Astrocyte of the spinal cord (primary cell): ENCODE measurements around the gene ZNF438.

ENCODE experiments used
- DNase-seq: peaks from one replicate; pipeline ENCODE4 v3.0.0; 2011; ENCODE audit warnings: low read depth, low spot score
- H3K4me3 ChIP-seq: 2 replicates; pipeline ENCODE4 v1.5.1; 2011; ENCODE audit warnings: low read depth, mild to moderate bottlenecking, low read length, moderate library complexity
- in situ Hi-C: cut with HindIII; loops from 2 replicates; pipeline ENCODE4 v1.10.0; 2017; ENCODE audit warnings: low sequenced_read_pairs
- TF ChIP-seq, protein P1 (sequence below): IDR thresholded peaks from 2 replicates; pipeline ENCODE4 v1.5.1; 2012; ENCODE audit warnings: low read depth, mild to moderate bottlenecking, low read length, inconsistent platforms

The ZNF438 gene

GRCh38 chr10:30883751-30884150 is 147.9 kb downstream of the ZNF438 start:
- in situ Hi-C loops, result no loop called here
- no peak overlapping the region for H3K4me3 ChIP-seq
- TF ChIP-seq, protein P1, sequence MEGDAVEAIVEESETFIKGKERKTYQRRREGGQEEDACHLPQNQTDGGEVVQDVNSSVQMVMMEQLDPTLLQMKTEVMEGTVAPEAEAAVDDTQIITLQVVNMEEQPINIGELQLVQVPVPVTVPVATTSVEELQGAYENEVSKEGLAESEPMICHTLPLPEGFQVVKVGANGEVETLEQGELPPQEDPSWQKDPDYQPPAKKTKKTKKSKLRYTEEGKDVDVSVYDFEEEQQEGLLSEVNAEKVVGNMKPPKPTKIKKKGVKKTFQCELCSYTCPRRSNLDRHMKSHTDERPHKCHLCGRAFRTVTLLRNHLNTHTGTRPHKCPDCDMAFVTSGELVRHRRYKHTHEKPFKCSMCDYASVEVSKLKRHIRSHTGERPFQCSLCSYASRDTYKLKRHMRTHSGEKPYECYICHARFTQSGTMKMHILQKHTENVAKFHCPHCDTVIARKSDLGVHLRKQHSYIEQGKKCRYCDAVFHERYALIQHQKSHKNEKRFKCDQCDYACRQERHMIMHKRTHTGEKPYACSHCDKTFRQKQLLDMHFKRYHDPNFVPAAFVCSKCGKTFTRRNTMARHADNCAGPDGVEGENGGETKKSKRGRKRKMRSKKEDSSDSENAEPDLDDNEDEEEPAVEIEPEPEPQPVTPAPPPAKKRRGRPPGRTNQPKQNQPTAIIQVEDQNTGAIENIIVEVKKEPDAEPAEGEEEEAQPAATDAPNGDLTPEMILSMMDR, result no peak

GRCh38 chr10:30883116-30883515 is 148.5 kb downstream of the ZNF438 start:
- TF ChIP-seq, protein P1, result no peak
- in situ Hi-C loops, result no loop called here
- no peak for DNase-seq
- no peak overlapping the region for H3K4me3 ChIP-seq

More at GRCh38 chr10:30883751-30884150, 147.9 kb downstream of the ZNF438 start:
- DNase-seq, result no peak

GRCh38 chr10:30882281-30882680 is 149.4 kb downstream of the ZNF438 start:
- TF ChIP-seq, protein P1, result no peak
- H3K4me3 ChIP-seq, result no peak overlapping the region
- in situ Hi-C loops, result no loop called here
- DNase-seq, result peak; percentile 31

DNA sequence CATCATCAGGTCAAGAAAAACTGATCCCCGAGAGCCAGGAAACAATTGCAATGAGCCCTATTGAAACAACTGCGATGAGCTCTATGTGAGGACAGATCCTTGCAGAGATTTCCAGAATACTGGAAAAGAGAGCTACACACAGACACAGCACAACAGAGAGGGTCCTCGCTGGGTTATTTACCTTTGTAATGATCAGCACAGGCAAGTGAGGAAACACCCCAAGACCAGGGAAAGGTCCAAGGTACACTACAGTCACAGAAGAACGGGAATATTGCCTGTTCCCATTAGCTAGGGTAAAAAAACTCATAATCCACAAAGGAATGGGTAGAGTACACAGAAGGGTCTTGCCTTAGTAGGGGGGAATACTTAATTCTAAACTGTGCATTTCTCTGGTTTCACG is 152.7 kb downstream of the ZNF438 start:
- TF ChIP-seq, protein P1, result no peak
- no peak for DNase-seq
- H3K4me3 ChIP-seq, result no peak overlapping the region
- in situ Hi-C loops, result no loop called here

- no peak for DNase-seq
- TF ChIP-seq, protein P1, result no peak
Observed at GRCh38 chr10:30877111-30877510, 154.6 kb downstream of the ZNF438 start.

GRCh38 chr10:30873411-30873810 is 158.3 kb downstream of the ZNF438 start:
- in situ Hi-C loops, result no loop called here
- TF ChIP-seq, protein P1, result no peak
- DNase-seq, result no peak
- H3K4me3 ChIP-seq, result no peak overlapping the region

More at GRCh38 chr10:30877111-30877510, 154.6 kb downstream of the ZNF438 start:
- in situ Hi-C loops, result no loop called here
- H3K4me3 ChIP-seq, result no peak overlapping the region

DNA sequence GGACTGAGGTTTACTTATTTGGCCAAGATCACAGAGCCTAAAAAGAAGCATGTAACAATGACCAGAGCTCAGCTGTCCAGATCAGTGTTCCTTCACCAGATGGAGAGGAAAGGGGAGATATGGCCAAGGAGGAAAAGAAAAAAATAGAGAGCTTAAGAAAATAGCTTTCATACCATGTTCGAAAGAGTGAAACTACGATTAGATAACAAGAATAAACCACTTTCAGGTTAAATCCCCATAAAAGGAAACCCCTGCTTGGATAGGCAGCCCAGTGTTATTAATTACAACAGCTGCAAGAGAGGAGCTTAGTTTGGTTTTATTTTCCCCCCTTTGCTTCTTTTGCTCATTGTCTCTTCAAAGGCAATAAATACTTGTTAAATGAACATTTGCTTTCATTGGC is 160.8 kb downstream of the ZNF438 start:
- DNase-seq, result no peak
- TF ChIP-seq, protein P1, result no peak
- H3K4me3 ChIP-seq, result no peak overlapping the region
- in situ Hi-C loops, result no loop called here
